Adrenal gland (tissue), 5 donors: ENCODE data around the gene CAPN5.

Experiments used
- CTCF ChIP-seq, 6 experiments: fragments of 450-650 bp in 4 of 6; fragments of 200-600 bp in 2 of 6; sonication (generic) in 1 of 6; IDR thresholded peaks; 1 replicate in 5 of 6; 2 replicates in 1 of 6; pipeline versions ENCODE4 v1.5.1 to v1.8.0; 2016 to 2021; ENCODE audit warnings: antibody characterized with exemption in 6 of 6, mild to moderate bottlenecking in 2 of 6, moderate library complexity in 1 of 6
- POLR2A ChIP-seq, 2 donors: fragments of 450-650 bp; IDR thresholded peaks; one replicate each; pipeline ENCODE4 v1.6.1; 2017; ENCODE audit warnings: antibody characterized with exemption in 2 of 2, mild to moderate bottlenecking in 2 of 2, moderate library complexity in 1 of 2
- donor health status: DM: no; HTN: no; CAD: no.

GRCh38 chr11:77086521-77087472, 20.0 kb downstream of the CAPN5 start:
- TF ChIP-seq CTCF (IDR thresholded peaks at IDR 0.05) (no peak), POLR2A (IDR thresholded peaks at IDR 0.05) (no peak)
